Ovary (tissue), 3 donors: Measurements from ENCODE around the gene CTDSPL2.
A peak's percentile ranks its signal among the peaks of the same experiment; 100 is the strongest.

Experiments used
- POLR2A ChIP-seq: fragments of 450-650 bp; IDR thresholded peaks from one replicate; pipeline ENCODE4 v1.6.1; 2017; ENCODE audit warnings: antibody characterized with exemption, mild to moderate bottlenecking, moderate library complexity
- TF ChIP-seq, protein P1 (sequence below), 3 donors: fragments of 450-650 bp in 2 of 3; fragments of 200-600 bp in 1 of 3; IDR thresholded peaks; one replicate each; pipeline versions ENCODE4 v1.5.1 to v1.8.0; 2016 to 2022; ENCODE audit warnings: antibody characterized with exemption in 3 of 3, mild to moderate bottlenecking in 1 of 3
- donor health status: DM: no; HTN: no; CAD: no.

DNA sequence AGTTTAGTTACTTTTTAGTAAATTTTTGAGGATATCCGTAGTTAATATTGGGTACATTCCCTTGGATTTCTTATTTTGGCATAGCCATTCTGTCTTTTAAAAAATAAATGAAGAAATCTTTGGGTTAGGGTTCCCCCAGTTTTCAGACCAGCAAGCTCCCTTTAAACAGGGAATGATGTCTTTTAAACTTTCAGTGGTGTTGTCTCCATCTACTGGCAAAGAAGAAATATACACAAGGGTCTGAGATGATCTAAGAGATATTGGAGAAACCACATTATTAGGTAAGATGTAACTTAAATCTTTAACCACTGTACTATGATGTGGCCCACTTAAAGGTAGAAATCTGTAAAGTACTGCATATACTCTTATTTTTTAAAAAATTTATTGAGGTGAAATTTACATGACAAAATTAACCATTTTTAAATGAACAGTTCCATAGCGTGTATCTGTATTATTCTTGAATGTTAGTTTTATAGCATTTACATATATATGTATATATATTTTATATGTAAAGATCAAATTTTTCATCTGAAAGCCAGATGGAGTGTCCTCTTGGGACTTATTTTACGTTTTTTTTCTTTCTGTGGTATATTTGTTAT, 74.4 kb downstream of the CTDSPL2 start:
- TF ChIP-seq, protein P1, sequence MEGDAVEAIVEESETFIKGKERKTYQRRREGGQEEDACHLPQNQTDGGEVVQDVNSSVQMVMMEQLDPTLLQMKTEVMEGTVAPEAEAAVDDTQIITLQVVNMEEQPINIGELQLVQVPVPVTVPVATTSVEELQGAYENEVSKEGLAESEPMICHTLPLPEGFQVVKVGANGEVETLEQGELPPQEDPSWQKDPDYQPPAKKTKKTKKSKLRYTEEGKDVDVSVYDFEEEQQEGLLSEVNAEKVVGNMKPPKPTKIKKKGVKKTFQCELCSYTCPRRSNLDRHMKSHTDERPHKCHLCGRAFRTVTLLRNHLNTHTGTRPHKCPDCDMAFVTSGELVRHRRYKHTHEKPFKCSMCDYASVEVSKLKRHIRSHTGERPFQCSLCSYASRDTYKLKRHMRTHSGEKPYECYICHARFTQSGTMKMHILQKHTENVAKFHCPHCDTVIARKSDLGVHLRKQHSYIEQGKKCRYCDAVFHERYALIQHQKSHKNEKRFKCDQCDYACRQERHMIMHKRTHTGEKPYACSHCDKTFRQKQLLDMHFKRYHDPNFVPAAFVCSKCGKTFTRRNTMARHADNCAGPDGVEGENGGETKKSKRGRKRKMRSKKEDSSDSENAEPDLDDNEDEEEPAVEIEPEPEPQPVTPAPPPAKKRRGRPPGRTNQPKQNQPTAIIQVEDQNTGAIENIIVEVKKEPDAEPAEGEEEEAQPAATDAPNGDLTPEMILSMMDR (IDR thresholded peaks at IDR 0.05), result peak in 2 of 3 donors; percentile 41 to 43
- TF ChIP-seq POLR2A, result no peak
